K562 (cell line): Measurements from ENCODE around the gene CDH18. TPM values are rescaled to one million over a fixed set of nuclear protein-coding genes. Genes with fewer than 3 reads are reported as not detected.

ENCODE experiments used
- ATAC-seq: fragments of 200-7000 bp; cut with Tn5 transposase; 3 replicates; pipeline ENCODE4 v1.9.1; 2020; ENCODE audit warnings: moderate library complexity
- BruUV-seq: library from RNA; stranded (reverse); fragments of 400-500 nt; replicated peaks from 2 replicates; lab custom pipeline; 2021; lab: Mats Ljungman, UMichigan
- CTCF ChIA-PET: fragments of 300-600 bp; formaldehyde crosslinking; extraction: SDS; loops from one replicate; lab custom pipeline; 2021; ENCODE audit warnings: low intra/inter-chr PET ratio; lab: Yijun Ruan, JAX
- POLR2A ChIA-PET: fragments of 300-600, 350-650 bp; sonication (Branson Sonifier 250); formaldehyde crosslinking; extraction: SDS; loops from one replicate; lab custom pipeline; 2021; ENCODE audit warnings: antibody characterized with exemption, inconsistent platforms; lab: Yijun Ruan, JAX
- DNase-seq, 4 experiments: peaks; one replicate each; pipeline versions ENCODE4 v3.0.0 to v3.0.0-alpha.2; 2011 to 2018; ENCODE audit warnings: low spot score in 3 of 4, mixed read lengths in 3 of 4; ENCODE audit errors: extremely low read depth in 1 of 4
- FAIRE-seq: peaks from 2 replicates; lab custom pipeline; 2011; peaks lifted over from hg19 to GRCh38; lab: Jason Lieb, UNC
- H2AFZ ChIP-seq: 2 replicates; pipeline ENCODE4 v1.6.0; 2011; ENCODE audit warnings: low read depth, low read length, control low read depth, inconsistent platforms
- H3K27ac ChIP-seq: fragments of 200-600 bp; 3 replicates; pipeline ENCODE4 v1.8.0; 2011; ENCODE audit warnings: low read depth, mild to moderate bottlenecking, control low read depth, inconsistent platforms, low read length, moderate library complexity, mixed read lengths; ENCODE audit errors: extremely low read depth
- H3K27me3 ChIP-seq, 2 experiments: fragments of 300-600 bp in 1 of 2; 2 replicates in 1 of 2; 3 replicates in 1 of 2; pipeline versions ENCODE4 v1.6.0 to v1.8.0; 2011; ENCODE audit warnings: inconsistent platforms in 2 of 2, low read length in 2 of 2, mild to moderate bottlenecking in 1 of 2, mixed read lengths in 1 of 2, moderate library complexity in 1 of 2; ENCODE audit not compliant: control insufficient read depth in 2 of 2, insufficient read depth in 2 of 2
- H3K36me3 ChIP-seq: fragments of 300-600 bp; 3 replicates; pipeline ENCODE4 v1.8.0; 2011; ENCODE audit warnings: mild to moderate bottlenecking, low read length, inconsistent platforms; ENCODE audit not compliant: control insufficient read depth, insufficient read depth
- H3K4me1 ChIP-seq, 2 experiments: fragments of 200-600 bp in 1 of 2; replicated peaks in 1 of 2; 2 replicates in 1 of 2; 3 replicates in 1 of 2; pipeline versions ENCODE4 v1.5.1 to v1.8.0; 2011; ENCODE audit warnings: inconsistent platforms in 2 of 2, low read length in 2 of 2, mild to moderate bottlenecking in 1 of 2, mixed read lengths in 1 of 2, moderate library complexity in 1 of 2; ENCODE audit not compliant: control insufficient read depth in 2 of 2, insufficient read depth in 2 of 2
- H3K4me2 ChIP-seq: 2 replicates; pipeline ENCODE4 v1.6.1; 2011; ENCODE audit warnings: low read length, control low read depth, inconsistent platforms, mixed read lengths; ENCODE audit not compliant: insufficient read depth
- H3K4me3 ChIP-seq: fragments of 200-600 bp; sonication (generic), shearing (Covaris generic); 2 replicates; pipeline ENCODE4 v1.5.1; 2016; ENCODE audit warnings: control low read depth, inconsistent platforms
- H3K79me2 ChIP-seq: fragments of 200-600 bp; 3 replicates; pipeline ENCODE4 v1.8.0; 2011; ENCODE audit warnings: low read length, inconsistent platforms; ENCODE audit not compliant: control insufficient read depth, insufficient read depth
- H3K9ac ChIP-seq, 2 experiments: 2 replicates each; pipeline versions ENCODE4 v1.6.0 to v1.6.1; 2011; ENCODE audit warnings: low read depth in 2 of 2, low read length in 2 of 2, control low read depth in 1 of 2, inconsistent platforms in 1 of 2, mild to moderate bottlenecking in 1 of 2, mixed read lengths in 1 of 2; ENCODE audit not compliant: insufficient read depth in 1 of 2
- H3K9me1 ChIP-seq: one replicate; pipeline ENCODE4 v1.6.0; 2011; ENCODE audit warnings: inconsistent platforms, mild to moderate bottlenecking, low read length, moderate library complexity; ENCODE audit not compliant: control insufficient read depth, insufficient read depth
- H3K9me3 ChIP-seq: replicated peaks from 2 replicates; pipeline ENCODE4 v1.5.1; 2011; ENCODE audit warnings: low read depth, low read length, inconsistent platforms; ENCODE audit not compliant: control insufficient read depth, insufficient read depth
- H4K20me1 ChIP-seq: replicated peaks from 2 replicates; pipeline ENCODE4 v1.6.1; 2011; ENCODE audit warnings: low read length, inconsistent platforms, mixed read lengths; ENCODE audit not compliant: control insufficient read depth, insufficient read depth
- C11orf30 ChIP-seq: fragments of 450-650 bp; IDR thresholded peaks from 2 replicates; pipeline ENCODE4 v1.6.1; 2016; ENCODE audit warnings: low read depth, mild to moderate bottlenecking
- CREB3 ChIP-seq: fragments of 450-650 bp; conservative IDR thresholded peaks from 2 replicates; pipeline ENCODE4 v1.6.1; 2016; ENCODE audit warnings: missing genetic modification characterization, low read depth, mild to moderate bottlenecking, missing compliant biosample characterization, moderate library complexity
- EZH2 ChIP-seq: IDR thresholded peaks from 2 replicates; pipeline ENCODE4 v1.6.1; 2012; ENCODE audit warnings: low read depth, mild to moderate bottlenecking, inconsistent platforms, low read length, borderline replicate concordance
- FOXP1 ChIP-seq: sonication (generic); formaldehyde crosslinking; IDR thresholded peaks from 2 replicates; pipeline ENCODE4 v1.8.0; 2022; ENCODE audit warnings: mild to moderate bottlenecking, missing genetic modification reagents
- IRF1 ChIP-seq: sonication (generic); formaldehyde crosslinking; IDR thresholded peaks from 2 replicates; pipeline ENCODE4 v1.8.0; 2022; ENCODE audit warnings: missing genetic modification reagents, mild to moderate bottlenecking, borderline replicate concordance
- KHSRP ChIP-seq: fragments of 450-650 bp; IDR thresholded peaks from 2 replicates; pipeline ENCODE4 v1.6.1; 2017
- KLF6 ChIP-seq: fragments of 250-450 bp; sonication (Bioruptor Pico); IDR thresholded peaks from 2 replicates; pipeline ENCODE4 v1.4.0; 2020; ENCODE audit warnings: mild to moderate bottlenecking, moderate library complexity, borderline replicate concordance
- RBBP5 ChIP-seq: fragments of 200-600 bp; sonication (generic); IDR thresholded peaks from 2 replicates; pipeline ENCODE4 v1.6.1; 2012; ENCODE audit warnings: borderline replicate concordance, mild to moderate bottlenecking, low read length, control low read depth, inconsistent platforms; ENCODE audit not compliant: insufficient read depth, poor library complexity, severe bottlenecking
- ZC3H11A ChIP-seq: IDR thresholded peaks from 2 replicates; pipeline ENCODE4 v1.6.1; 2012; ENCODE audit warnings: low read depth, low read length, improper control_type of control experiment
- ZFX ChIP-seq: sonication (generic); formaldehyde crosslinking; IDR thresholded peaks from 2 replicates; pipeline ENCODE4 v1.8.0; 2022; ENCODE audit warnings: mild to moderate bottlenecking, missing genetic modification reagents, moderate library complexity
- ZNF644 ChIP-seq: fragments of 200-800 bp; sonication (Bioruptor generic); IDR thresholded peaks from 2 replicates; pipeline ENCODE4 v1.6.1; 2016; ENCODE audit warnings: low read depth, missing genetic modification characterization, missing compliant biosample characterization
- WGBS: fragments of 100-300 bp; shearing (Covaris generic); methylation state at CpG from one replicate; pipeline ENCODE4 v1.1.6; 2016; ENCODE audit warnings: low coverage, mixed read lengths; ENCODE audit not compliant: insufficient coverage; ENCODE audit errors: missing lambda C conversion rate; 5-methylcytosine and 5-hydroxymethylcytosine counted together
- in situ Hi-C: fragments of 300-500 bp; cut with MboI; formaldehyde crosslinking; loops from 4 replicates; pipeline ENCODE4 v1.15.0; 2018; ENCODE audit warnings: inconsistent platforms, mixed read lengths
- intact Hi-C: fragments of 100-400 bp; cut with micrococcal nuclease; formaldehyde crosslinking; loops from 2 replicates; pipeline ENCODE4 v1.14.2; 2022
- polyA plus RNA-seq, 8 experiments: library from polyadenylated mRNA; depleted of rRNA in 4 of 8; stranded (reverse) in 5 of 8; unstranded in 3 of 8; fragments of >200 nt; fragmentation: Nextera tagmentation in 2 of 8; fragmentation: Illumina TruSeq in 1 of 8; extraction: Ambion mirVana in 2 of 8; extraction: Trizol in 1 of 8; gene quantifications; 2 replicates each; pipeline versions ENCODE4 v1.2.1 to v1.2.3, GENCODE V29; 2011 to 2014; ENCODE audit warnings: inconsistent platforms in 1 of 8, missing spikeins in 1 of 8
- total RNA-seq, 7 experiments: library from RNA; depleted of rRNA in 6 of 7; stranded (reverse); fragments of >200 nt in 6 of 7; fragmentation: Illumina TruSeq in 2 of 7; extraction: Trizol in 2 of 7; gene quantifications; 2 replicates each; pipeline versions ENCODE4 v1.2.1 to v1.2.3, GENCODE V29; 2011 to 2021; ENCODE audit warnings: low replicate concordance in 1 of 7

The CDH18 gene
- total and polyA plus RNA-seq, 9 of the 15 experiments (the other 6 are each of a cell fraction or from before 2014, with no cell fraction given) = 0.18 to 1.4 (median 0.31) TPM

- Histone ChIP-seq H3K4me3 (no peak overlapping the region), H3K9me3 (no peaks in the 10 kb centered on the region), H3K27ac (no peak overlapping the region), H3K9me1 (no peaks in the 10 kb centered on the region), H3K4me1 (no peaks in the 10 kb centered on the region), H4K20me1 (no peaks in the 10 kb centered on the region), H3K36me3 (no peaks in the 10 kb centered on the region), H3K4me2 (no peak overlapping the region), H3K27me3 (no peaks in the 10 kb centered on the region), H2AFZ (no peak overlapping the region), H3K9ac (no peak overlapping the region), H3K79me2 (no peaks in the 10 kb centered on the region)
- no peak for ATAC-seq
- CTCF ChIA-PET = no interaction called here
- POLR2A ChIA-PET = no interaction called here
- FAIRE-seq = no peak
- intact Hi-C loops (no loop called here), in situ Hi-C loops (no loop called here)
- no peak for TF ChIP-seq ZFX
- no peak for TF ChIP-seq ZNF644 (tag)
- TF ChIP-seq KLF6 = no peak
- TF ChIP-seq C11orf30 = no peak
- TF ChIP-seq FOXP1 = no peak
- no peak for TF ChIP-seq ZC3H11A
- no peak for TF ChIP-seq EZH2
- TF ChIP-seq CREB3 (tag) = no peak
- TF ChIP-seq IRF1 (CRISPR knock-in tag) = no peak
- TF ChIP-seq RBBP5 = no peak
- TF ChIP-seq KHSRP = no peak
- BruUV-seq = no TSS peak
- WGBS = 0% methylated on average over 1 of the region's 1 CpG
- DNase-seq = no peak
Measured at GRCh38 chr5:19660679-19661078, 327.3 kb downstream of the CDH18 start.
